AG10803 (cell line): ENCODE results near the gene SLC1A2.

Experiments used
- DNase-seq: peaks from one replicate; pipeline ENCODE4 v3.0.0; 2010; ENCODE audit warnings: low read depth
- H3K4me3 ChIP-seq: 2 replicates; pipeline ENCODE4 v1.5.1; 2011; ENCODE audit warnings: mild to moderate bottlenecking, low read length, control low read depth
- CTCF ChIP-seq: conservative IDR thresholded peaks from 2 replicates; pipeline ENCODE4 v1.5.1; 2011; ENCODE audit warnings: mild to moderate bottlenecking, low read length, control low read depth, inconsistent platforms

Gene SLC1A2

GRCh38 chr11:35330931-35331330 is 88.4 kb downstream of the SLC1A2 start:
- no peak for TF ChIP-seq CTCF
- H3K4me3 ChIP-seq = no peak overlapping the region
- no peak for DNase-seq

- no peak overlapping the region for H3K4me3 ChIP-seq
These were observed 89.0 kb downstream of the SLC1A2 start for GRCh38 chr11:35330156-35330889.

GRCh38 chr11:35327829-35328228 is 91.5 kb downstream of the SLC1A2 start:
- H3K4me3 ChIP-seq = no peak overlapping the region
- no peak for DNase-seq
- TF ChIP-seq CTCF = no peak

More at GRCh38 chr11:35330156-35330889, 89.0 kb downstream of the SLC1A2 start:
- no peak for DNase-seq
- TF ChIP-seq CTCF = no peak

- DNase-seq = no peak
- no peak overlapping the region for H3K4me3 ChIP-seq
- no peak for TF ChIP-seq CTCF
These were observed 93.0 kb downstream of the SLC1A2 start for GRCh38 chr11:35326266-35326879.

GRCh38 chr11:35324981-35325380 is 94.4 kb downstream of the SLC1A2 start:
- no peak overlapping the region for H3K4me3 ChIP-seq
- TF ChIP-seq CTCF = no peak
- DNase-seq = peak; percentile 50

GRCh38 chr11:35324183-35324886 is 95.0 kb downstream of the SLC1A2 start:
- TF ChIP-seq CTCF = no peak
- no peak for DNase-seq
- H3K4me3 ChIP-seq = no peak overlapping the region
